Trophoblast cell (in vitro differentiated cells and primary cell): ENCODE results near the gene FAM78B.

ENCODE experiments used
- DNase-seq, 2 donors: peaks; one replicate each; pipeline ENCODE4 v3.0.0-alpha.2; 2016
- H2AFZ ChIP-seq: 2 replicates; pipeline ENCODE4 v1.6.1; 2013; ENCODE audit warnings: low read length, moderate library complexity, mild to moderate bottlenecking; ENCODE audit not compliant: insufficient read depth, poor library complexity
- H2AK5ac ChIP-seq: 2 replicates; pipeline ENCODE4 v1.6.1; 2013; ENCODE audit warnings: mild to moderate bottlenecking, low read length
- H2BK120ac ChIP-seq: 2 replicates; pipeline ENCODE4 v1.6.1; 2013; ENCODE audit warnings: low read length, mild to moderate bottlenecking, moderate library complexity; ENCODE audit not compliant: insufficient read depth, poor library complexity
- H2BK12ac ChIP-seq: 2 replicates; pipeline ENCODE4 v1.6.1; 2013; ENCODE audit warnings: mild to moderate bottlenecking, low read length, moderate library complexity
- H2BK5ac ChIP-seq: 2 replicates; pipeline ENCODE4 v1.6.1; 2013; ENCODE audit warnings: low read length, low read depth, moderate library complexity, mild to moderate bottlenecking; ENCODE audit not compliant: poor library complexity
- H3K14ac ChIP-seq: 2 replicates; pipeline ENCODE4 v1.6.1; 2013; ENCODE audit warnings: mild to moderate bottlenecking, low read length
- H3K18ac ChIP-seq: 2 replicates; pipeline ENCODE4 v1.6.1; 2013; ENCODE audit warnings: mild to moderate bottlenecking, low read length
- H3K23ac ChIP-seq: 2 replicates; pipeline ENCODE4 v1.6.1; 2013; ENCODE audit warnings: low read length
- H3K27ac ChIP-seq: 2 replicates; pipeline ENCODE4 v1.5.1; 2013; ENCODE audit warnings: low read depth, mild to moderate bottlenecking, inconsistent platforms, low read length, moderate library complexity
- H3K27me3 ChIP-seq: 2 replicates; pipeline ENCODE4 v1.6.1; 2013; ENCODE audit warnings: inconsistent platforms, mild to moderate bottlenecking, low read length, moderate library complexity; ENCODE audit not compliant: insufficient read depth
- H3K36me3 ChIP-seq, 2 experiments: 1 replicate in 1 of 2; 2 replicates in 1 of 2; pipeline ENCODE4 v1.6.1; 2013; ENCODE audit warnings: low read length in 2 of 2, mild to moderate bottlenecking in 2 of 2, moderate library complexity in 1 of 2; ENCODE audit not compliant: insufficient read depth in 2 of 2, control insufficient read depth in 1 of 2
- H3K4ac ChIP-seq: 2 replicates; pipeline ENCODE4 v1.6.1; 2013; ENCODE audit warnings: low read depth, mild to moderate bottlenecking, low read length, moderate library complexity
- H3K4me1 ChIP-seq, 2 experiments: 1 replicate in 1 of 2; 2 replicates in 1 of 2; pipeline ENCODE4 v1.6.1; 2013; ENCODE audit warnings: low read length in 2 of 2, mild to moderate bottlenecking in 2 of 2, moderate library complexity in 1 of 2; ENCODE audit not compliant: insufficient read depth in 2 of 2, control insufficient read depth in 1 of 2
- H3K4me2 ChIP-seq: 2 replicates; pipeline ENCODE4 v1.6.1; 2013; ENCODE audit warnings: inconsistent platforms, mild to moderate bottlenecking, low read length, moderate library complexity
- H3K4me3 ChIP-seq: 2 replicates; pipeline ENCODE4 v1.5.1; 2013; ENCODE audit warnings: mild to moderate bottlenecking, low read depth, low read length, inconsistent platforms
- H3K79me1 ChIP-seq: one replicate; pipeline ENCODE4 v1.6.1; 2013; ENCODE audit warnings: low read length
- H3K79me2 ChIP-seq: 2 replicates; pipeline ENCODE4 v1.6.1; 2013; ENCODE audit warnings: low read length, mild to moderate bottlenecking; ENCODE audit not compliant: control insufficient read depth, insufficient read depth, poor library complexity
- H3K9ac ChIP-seq: 2 replicates; pipeline ENCODE4 v1.6.1; 2013; ENCODE audit warnings: mild to moderate bottlenecking, low read length
- H3K9me3 ChIP-seq: 2 replicates; pipeline ENCODE4 v1.6.1; 2013; ENCODE audit warnings: low read depth, mild to moderate bottlenecking, control low read depth, inconsistent platforms, low read length; ENCODE audit not compliant: insufficient read depth
- H4K12ac ChIP-seq: 2 replicates; pipeline ENCODE4 v1.6.1; 2013; ENCODE audit warnings: low read depth, mild to moderate bottlenecking, low read length, moderate library complexity
- H4K8ac ChIP-seq: 2 replicates; pipeline ENCODE4 v1.6.1; 2013; ENCODE audit warnings: low read depth, mild to moderate bottlenecking, low read length, moderate library complexity
- H4K91ac ChIP-seq: one replicate; pipeline ENCODE4 v1.6.1; 2013; ENCODE audit warnings: low read depth, mild to moderate bottlenecking, low read length, moderate library complexity
- WGBS: extraction: QIAGEN DNeasy Blood & Tissue Kit; methylation state at CpG from one replicate; pipeline ENCODE4 v1.1.7; 2013; ENCODE audit warnings: missing lambda C conversion rate; ENCODE audit not compliant: insufficient read length, insufficient coverage; ENCODE audit errors: extremely low coverage; 5-methylcytosine and 5-hydroxymethylcytosine counted together

FAM78B gene

DNA sequence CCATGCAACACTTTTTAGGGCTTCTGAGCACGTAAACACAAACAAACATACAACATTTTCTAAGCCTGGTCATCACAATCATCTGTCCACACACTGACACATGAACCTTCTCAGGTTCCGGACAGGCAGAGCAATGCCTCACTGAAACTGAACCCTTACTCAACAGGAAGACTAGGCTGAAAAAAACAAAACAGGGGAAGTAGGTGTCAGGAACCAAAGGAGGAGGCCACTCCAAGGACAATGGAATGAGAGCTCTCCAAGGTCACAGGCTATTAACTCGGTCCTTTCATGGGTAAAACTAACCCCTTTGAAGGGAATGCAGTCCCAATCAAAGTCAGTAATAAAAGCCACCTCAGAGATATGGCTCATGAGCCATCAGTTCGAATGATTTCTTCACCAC, 76.6 kb downstream of the FAM78B start:
- no peak overlapping the region for H3K4me2 ChIP-seq
- H3K4me1 ChIP-seq: no peaks in the 10 kb centered on the region
- no peak overlapping the region for H4K91ac ChIP-seq
- no peak overlapping the region for H3K4ac ChIP-seq
- no peak overlapping the region for H2AK5ac ChIP-seq
- H2AFZ ChIP-seq: no peak overlapping the region
- DNase-seq: no peak
- no peak overlapping the region for H4K8ac ChIP-seq
- H3K23ac ChIP-seq: no peak overlapping the region
- WGBS: no CpG with 5 or more reads among the region's 4 CpGs
- no peaks in the 10 kb centered on the region for H3K27me3 ChIP-seq
- no peaks in the 10 kb centered on the region for H3K79me2 ChIP-seq
- no peak overlapping the region for H2BK5ac ChIP-seq
- no peak overlapping the region for H2BK120ac ChIP-seq
- H2BK12ac ChIP-seq: no peak overlapping the region
- H3K14ac ChIP-seq: no peak overlapping the region
- no peak overlapping the region for H3K27ac ChIP-seq
- no peak overlapping the region for H3K9ac ChIP-seq
- H3K18ac ChIP-seq: no peak overlapping the region
- no peak overlapping the region for H4K12ac ChIP-seq
- H3K4me3 ChIP-seq: no peak overlapping the region
- H3K36me3 ChIP-seq: no peaks in the 10 kb centered on the region
- H3K9me3 ChIP-seq: peaks cover 2% of the 10 kb centered on the region
- no peaks in the 10 kb centered on the region for H3K79me1 ChIP-seq

DNA sequence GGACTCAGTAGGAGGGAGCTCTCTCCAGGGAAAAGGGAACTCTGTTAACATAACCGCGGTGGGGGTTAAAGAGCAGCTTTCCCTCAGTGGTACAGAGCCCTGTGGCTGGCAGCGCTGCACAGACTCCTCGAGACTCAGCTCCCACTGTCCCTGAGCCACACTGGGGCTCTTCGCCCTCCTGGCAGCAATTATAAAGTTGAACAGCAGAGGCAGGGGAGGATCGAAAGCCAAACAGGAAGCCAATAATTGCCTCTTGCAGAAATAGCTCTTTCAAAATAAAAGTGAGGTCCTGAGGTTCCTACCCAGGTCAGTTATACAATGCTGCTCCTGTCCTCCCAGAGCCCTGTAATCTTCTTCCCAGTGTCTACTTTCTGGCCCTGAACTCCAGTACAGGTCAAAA, 77.0 kb downstream of the FAM78B start:
- WGBS: no CpG with 5 or more reads among the region's 6 CpGs
- DNase-seq: no peak
- H2BK5ac ChIP-seq: no peak overlapping the region

DNA sequence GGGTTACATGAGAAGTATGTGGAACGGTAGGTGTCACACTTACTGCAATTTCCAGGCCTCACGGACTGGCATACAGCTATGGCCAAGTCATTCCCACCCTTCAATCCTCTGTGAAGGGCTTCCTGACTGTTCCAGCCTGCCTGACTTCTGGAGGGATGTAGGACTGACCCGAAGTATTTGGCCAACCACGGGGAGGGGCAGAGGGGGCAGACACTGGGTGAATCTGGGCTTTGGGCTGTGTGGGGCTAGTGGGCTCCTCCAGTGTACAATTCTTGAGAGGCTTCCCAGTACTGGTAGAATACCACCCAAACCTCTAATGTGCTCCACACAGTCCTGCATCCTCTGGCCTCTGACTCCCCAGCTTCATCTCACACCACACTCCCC, 78.2 kb downstream of the FAM78B start:
- H3K4me2 ChIP-seq: no peak overlapping the region
- H3K9me3 ChIP-seq: no peaks in the 10 kb centered on the region
- no peak overlapping the region for H3K27ac ChIP-seq
- H2BK5ac ChIP-seq: no peak overlapping the region
- H3K9ac ChIP-seq: no peak overlapping the region
- no peak overlapping the region for H4K91ac ChIP-seq
- no peak overlapping the region for H2BK12ac ChIP-seq
- H3K79me1 ChIP-seq: no peaks in the 10 kb centered on the region
- H4K8ac ChIP-seq: no peak overlapping the region
- H3K79me2 ChIP-seq: no peaks in the 10 kb centered on the region
- no peak overlapping the region for H2AK5ac ChIP-seq
- H3K4ac ChIP-seq: no peak overlapping the region
- WGBS: no CpG with 5 or more reads among the region's 4 CpGs
- H3K18ac ChIP-seq: no peak overlapping the region
- no peaks in the 10 kb centered on the region for H3K27me3 ChIP-seq
- no peak overlapping the region for H2BK120ac ChIP-seq
- no peaks in the 10 kb centered on the region for H3K36me3 ChIP-seq
- no peak overlapping the region for H3K4me3 ChIP-seq
- H3K23ac ChIP-seq: no peak overlapping the region
- no peak overlapping the region for H4K12ac ChIP-seq
- no peaks in the 10 kb centered on the region for H3K4me1 ChIP-seq
- H3K14ac ChIP-seq: no peak overlapping the region
- H2AFZ ChIP-seq: no peak overlapping the region
- no peak for DNase-seq

More for the DNA sequence above, 77.0 kb downstream of the FAM78B start:
- Histone ChIP-seq H3K4me1 (no peaks in the 10 kb centered on the region), H3K27ac (no peak overlapping the region), H3K36me3 (no peaks in the 10 kb centered on the region), H2BK120ac (no peak overlapping the region), H3K79me2 (no peaks in the 10 kb centered on the region), H3K79me1 (no peaks in the 10 kb centered on the region), H3K27me3 (no peaks in the 10 kb centered on the region), H2AFZ (no peak overlapping the region), H2BK12ac (no peak overlapping the region), H3K14ac (no peak overlapping the region), H4K12ac (no peak overlapping the region), H4K8ac (no peak overlapping the region), H3K23ac (no peak overlapping the region), H3K4me3 (no peak overlapping the region), H3K4ac (no peak overlapping the region), H3K9me3 (peaks cover 2% of the 10 kb centered on the region), H3K9ac (no peak overlapping the region), H4K91ac (no peak overlapping the region), H2AK5ac (no peak overlapping the region), H3K18ac (no peak overlapping the region), H3K4me2 (no peak overlapping the region)

DNA sequence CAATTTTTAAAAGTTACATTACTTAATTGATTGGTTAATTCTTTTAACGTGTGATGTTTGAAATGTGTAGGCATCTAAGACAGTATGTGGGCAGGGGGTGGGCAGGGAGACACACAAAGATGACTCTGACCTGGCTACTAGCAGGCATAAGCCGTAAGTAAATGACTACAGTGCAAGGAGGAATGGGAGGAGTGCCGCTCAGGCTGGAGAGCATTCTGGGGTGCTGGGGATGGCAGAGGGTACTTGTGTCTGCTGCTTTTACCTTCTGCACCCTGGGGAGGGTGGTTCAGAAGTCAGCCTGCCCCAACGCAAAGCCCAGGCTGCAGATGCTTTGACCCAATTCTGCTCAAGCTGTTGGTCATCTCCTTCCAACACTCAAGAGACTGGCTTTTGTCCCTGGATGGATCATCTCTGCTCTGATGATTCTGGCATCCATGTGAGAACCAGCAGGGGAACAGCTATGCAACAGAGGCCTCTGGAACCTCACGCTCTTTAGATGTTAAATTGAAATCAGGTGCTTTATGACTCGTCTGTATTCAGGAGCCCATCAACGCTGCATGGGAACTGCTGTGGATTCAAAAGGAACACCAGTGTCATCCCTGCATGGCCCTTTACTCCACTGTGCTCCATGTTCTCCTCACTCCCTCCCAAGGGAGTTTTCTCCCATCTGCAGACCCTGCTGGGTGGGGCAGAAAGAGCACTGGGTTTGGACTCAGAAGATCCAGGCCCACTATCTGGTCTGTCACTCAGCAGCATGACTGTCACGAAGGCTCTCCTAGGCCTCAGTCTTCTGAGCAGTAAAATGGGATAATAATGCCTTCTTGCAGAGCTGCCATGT, 78.8 kb downstream of the FAM78B start:
- Histone ChIP-seq H3K79me2 (no peaks in the 10 kb centered on the region), H3K9me3 (no peaks in the 10 kb centered on the region), H3K9ac (no peak overlapping the region), H4K91ac (no peak overlapping the region), H3K4me2 (no peak overlapping the region), H3K79me1 (no peaks in the 10 kb centered on the region), H4K8ac (no peak overlapping the region), H2BK120ac (no peak overlapping the region), H3K36me3 (no peaks in the 10 kb centered on the region), H3K23ac (no peak overlapping the region), H3K4me3 (no peak overlapping the region), H2BK12ac (no peak overlapping the region), H3K4me1 (no peaks in the 10 kb centered on the region), H3K18ac (no peak overlapping the region), H4K12ac (no peak overlapping the region), H3K27ac (no peak overlapping the region), H3K27me3 (no peaks in the 10 kb centered on the region), H2BK5ac (no peak overlapping the region), H2AFZ (no peak overlapping the region), H2AK5ac (no peak overlapping the region), H3K14ac (no peak overlapping the region), H3K4ac (no peak overlapping the region)
- no peak for DNase-seq
- WGBS: no CpG with 5 or more reads among the region's 8 CpGs
